ENCODE results near the gene CFAP92. TPM values are rescaled to one million over a fixed set of nuclear protein-coding genes. Genes with fewer than 3 reads are reported as not detected.
"Not testable (repeated sequence)": the region's sequence is repeated elsewhere in the genome, so short reads cannot be mapped to it uniquely, and the experiment has no call there.

CFAP92 gene
- total RNA-seq, 1 donor from 2014 or later: under 0.01 TPM

GRCh38 chr3:128933922-128934253 lies 60.0 kb downstream of the CFAP92 start:
- Histone ChIP-seq H3K36me3 (ENCODE audit: control insufficient read depth, insufficient read depth, low read length) (no peaks in the 10 kb centered on the region), H3K4me3 (ENCODE audit: low read depth, low read length) (no peak overlapping the region), H3K27me3 (ENCODE audit: control insufficient read depth, insufficient read depth, low read length) (peaks cover 2% of the 10 kb centered on the region)
- TF ChIP-seq CTCF (IDR thresholded peaks at IDR 0.05; ENCODE audit: insufficient read depth, low read length, severe bottlenecking): no peak
- FAIRE-seq (no peak), DNase-seq (ENCODE audit: low read depth) (no peak)

- Histone ChIP-seq H3K4me3 (ENCODE audit: low read depth, low read length) (no peak overlapping the region), H3K27me3 (ENCODE audit: control insufficient read depth, insufficient read depth, low read length) (peaks cover 2% of the 10 kb centered on the region), H3K36me3 (ENCODE audit: control insufficient read depth, insufficient read depth, low read length) (no peaks in the 10 kb centered on the region)
- TF ChIP-seq CTCF (IDR thresholded peaks at IDR 0.05; ENCODE audit: insufficient read depth, low read length, severe bottlenecking): no peak
- no peak for DNase-seq (ENCODE audit: low read depth)
- no peak for FAIRE-seq
Measured at GRCh38 chr3:128933213-128933921, 60.5 kb downstream of the CFAP92 start.

GRCh38 chr3:128932516-128933212 lies 61.2 kb downstream of the CFAP92 start:
- DNase-seq (ENCODE audit: low read depth) (no peak), FAIRE-seq (no peak)
- peaks cover 2% of the 10 kb centered on the region for H3K27me3 ChIP-seq (ENCODE audit: control insufficient read depth, insufficient read depth, low read length)
- TF ChIP-seq CTCF (IDR thresholded peaks at IDR 0.05; ENCODE audit: insufficient read depth, low read length, severe bottlenecking): no peak
- no peak overlapping the region for H3K4me3 ChIP-seq (ENCODE audit: low read depth, low read length)
- no peaks in the 10 kb centered on the region for H3K36me3 ChIP-seq (ENCODE audit: control insufficient read depth, insufficient read depth, low read length)

GRCh38 chr3:128931046-128931445 lies 62.8 kb downstream of the CFAP92 start:
- Histone ChIP-seq H3K36me3 (ENCODE audit: control insufficient read depth, insufficient read depth, low read length) (no peaks in the 10 kb centered on the region), H3K4me3 (ENCODE audit: low read depth, low read length) (no peak overlapping the region), H3K27me3 (ENCODE audit: control insufficient read depth, insufficient read depth, low read length) (peaks cover 2% of the 10 kb centered on the region)
- FAIRE-seq (no peak), DNase-seq (ENCODE audit: low read depth) (no peak)
- TF ChIP-seq CTCF (IDR thresholded peaks at IDR 0.05; ENCODE audit: insufficient read depth, low read length, severe bottlenecking): no peak

- FAIRE-seq (no peak), DNase-seq (ENCODE audit: low read depth) (no peak)
- peaks cover 2% of the 10 kb centered on the region for H3K27me3 ChIP-seq (ENCODE audit: control insufficient read depth, insufficient read depth, low read length)
- no peaks in the 10 kb centered on the region for H3K36me3 ChIP-seq (ENCODE audit: control insufficient read depth, insufficient read depth, low read length)
- no peak overlapping the region for H3K4me3 ChIP-seq (ENCODE audit: low read depth, low read length)
- no peak for TF ChIP-seq CTCF (IDR thresholded peaks at IDR 0.05; ENCODE audit: insufficient read depth, low read length, severe bottlenecking)
Measured at GRCh38 chr3:128929364-128929763, 64.5 kb downstream of the CFAP92 start.

GRCh38 chr3:128923986-128924385 lies 69.9 kb downstream of the CFAP92 start:
- FAIRE-seq; H3K4me3 ChIP-seq (ENCODE audit: low read depth, low read length); H3K27me3 ChIP-seq (ENCODE audit: control insufficient read depth, insufficient read depth, low read length); H3K36me3 ChIP-seq (ENCODE audit: control insufficient read depth, insufficient read depth, low read length); DNase-seq (ENCODE audit: low read depth): not testable (repeated sequence)

Data from bronchial epithelial cell (primary cell).